LNCaP clone FGC (cell line): ENCODE data around the gene RGMA.
A peak's percentile ranks its signal among the peaks of the same experiment; 100 is the strongest.

Experiments used
- DNase-seq: peaks from one replicate; pipeline ENCODE4 v3.0.0-alpha.2; 2011; ENCODE audit warnings: low read depth
- H3K4me3 ChIP-seq: 2 replicates; pipeline ENCODE4 v1.5.1; 2011; ENCODE audit warnings: mild to moderate bottlenecking, low read depth, low read length, control low read depth
- TF ChIP-seq, protein P1 (sequence below): IDR thresholded peaks from 2 replicates; pipeline ENCODE4 v1.5.1; 2012; ENCODE audit warnings: mild to moderate bottlenecking; ENCODE audit not compliant: control insufficient read depth, insufficient read depth; ENCODE audit errors: extremely low read depth

Gene RGMA

DNA sequence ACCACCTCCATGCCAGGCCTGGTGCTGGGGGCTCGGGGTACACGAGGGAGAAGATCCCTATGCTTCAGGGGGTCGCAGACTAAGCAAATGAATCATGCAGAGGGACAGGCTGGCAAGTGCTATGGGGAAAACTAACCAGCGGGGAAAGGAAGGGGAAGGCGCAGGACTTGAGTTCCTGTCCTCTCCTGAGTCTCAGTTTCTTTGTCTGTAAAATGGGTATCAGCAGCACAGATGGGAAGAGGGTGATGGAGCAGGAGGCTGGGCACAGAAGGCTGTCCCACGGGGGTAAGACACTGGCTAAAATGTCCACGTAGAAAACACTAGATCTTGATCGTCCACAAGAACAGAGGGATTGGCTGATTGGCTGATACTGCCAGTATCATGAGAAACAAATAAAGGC is 39.8 kb downstream of the RGMA start:
- DNase-seq: no peak
- TF ChIP-seq, protein P1, sequence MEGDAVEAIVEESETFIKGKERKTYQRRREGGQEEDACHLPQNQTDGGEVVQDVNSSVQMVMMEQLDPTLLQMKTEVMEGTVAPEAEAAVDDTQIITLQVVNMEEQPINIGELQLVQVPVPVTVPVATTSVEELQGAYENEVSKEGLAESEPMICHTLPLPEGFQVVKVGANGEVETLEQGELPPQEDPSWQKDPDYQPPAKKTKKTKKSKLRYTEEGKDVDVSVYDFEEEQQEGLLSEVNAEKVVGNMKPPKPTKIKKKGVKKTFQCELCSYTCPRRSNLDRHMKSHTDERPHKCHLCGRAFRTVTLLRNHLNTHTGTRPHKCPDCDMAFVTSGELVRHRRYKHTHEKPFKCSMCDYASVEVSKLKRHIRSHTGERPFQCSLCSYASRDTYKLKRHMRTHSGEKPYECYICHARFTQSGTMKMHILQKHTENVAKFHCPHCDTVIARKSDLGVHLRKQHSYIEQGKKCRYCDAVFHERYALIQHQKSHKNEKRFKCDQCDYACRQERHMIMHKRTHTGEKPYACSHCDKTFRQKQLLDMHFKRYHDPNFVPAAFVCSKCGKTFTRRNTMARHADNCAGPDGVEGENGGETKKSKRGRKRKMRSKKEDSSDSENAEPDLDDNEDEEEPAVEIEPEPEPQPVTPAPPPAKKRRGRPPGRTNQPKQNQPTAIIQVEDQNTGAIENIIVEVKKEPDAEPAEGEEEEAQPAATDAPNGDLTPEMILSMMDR: no peak
- no peak overlapping the region for H3K4me3 ChIP-seq

DNA sequence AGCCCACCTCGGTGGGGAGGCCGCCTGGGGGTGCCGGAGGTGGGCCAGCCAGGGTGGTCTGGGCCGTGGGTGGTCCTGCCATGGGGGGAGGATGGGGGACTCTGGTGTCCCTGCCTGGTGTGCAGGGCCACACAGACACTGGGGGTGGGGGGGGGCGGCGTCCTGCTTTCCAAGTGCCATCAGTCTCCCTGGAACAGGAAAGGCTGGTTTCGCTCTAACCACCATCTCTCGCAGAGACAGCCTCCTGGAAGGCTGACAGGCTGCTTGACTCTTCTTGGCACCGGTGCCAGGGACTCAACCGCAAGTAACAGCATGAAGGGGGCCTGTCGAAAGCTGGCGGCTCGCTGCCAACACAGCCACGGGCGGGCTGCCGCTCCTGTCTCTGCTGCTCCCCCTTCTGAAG is 40.3 kb downstream of the RGMA start:
- TF ChIP-seq, protein P1: no peak
- DNase-seq: peak; percentile 41

DNA sequence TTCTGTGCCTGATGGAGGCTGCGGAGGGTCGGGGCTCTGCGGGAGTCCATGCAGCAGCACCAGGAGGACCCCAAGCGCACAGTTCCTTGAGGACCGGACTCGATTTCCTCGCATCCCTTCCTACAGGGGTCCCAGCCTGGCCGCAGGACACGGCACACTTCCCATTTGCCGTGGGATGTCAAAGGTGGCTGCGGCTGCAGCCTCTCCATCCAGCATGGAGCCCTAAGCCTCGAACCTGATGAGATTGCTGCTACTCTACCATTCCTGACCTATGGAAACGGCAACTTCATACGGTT is 40.6 kb downstream of the RGMA start:
- DNase-seq: no peak
- no peak overlapping the region for H3K4me3 ChIP-seq
- TF ChIP-seq, protein P1: no peak

More for the DNA sequence above, 40.3 kb downstream of the RGMA start:
- H3K4me3 ChIP-seq: no peak overlapping the region

DNA sequence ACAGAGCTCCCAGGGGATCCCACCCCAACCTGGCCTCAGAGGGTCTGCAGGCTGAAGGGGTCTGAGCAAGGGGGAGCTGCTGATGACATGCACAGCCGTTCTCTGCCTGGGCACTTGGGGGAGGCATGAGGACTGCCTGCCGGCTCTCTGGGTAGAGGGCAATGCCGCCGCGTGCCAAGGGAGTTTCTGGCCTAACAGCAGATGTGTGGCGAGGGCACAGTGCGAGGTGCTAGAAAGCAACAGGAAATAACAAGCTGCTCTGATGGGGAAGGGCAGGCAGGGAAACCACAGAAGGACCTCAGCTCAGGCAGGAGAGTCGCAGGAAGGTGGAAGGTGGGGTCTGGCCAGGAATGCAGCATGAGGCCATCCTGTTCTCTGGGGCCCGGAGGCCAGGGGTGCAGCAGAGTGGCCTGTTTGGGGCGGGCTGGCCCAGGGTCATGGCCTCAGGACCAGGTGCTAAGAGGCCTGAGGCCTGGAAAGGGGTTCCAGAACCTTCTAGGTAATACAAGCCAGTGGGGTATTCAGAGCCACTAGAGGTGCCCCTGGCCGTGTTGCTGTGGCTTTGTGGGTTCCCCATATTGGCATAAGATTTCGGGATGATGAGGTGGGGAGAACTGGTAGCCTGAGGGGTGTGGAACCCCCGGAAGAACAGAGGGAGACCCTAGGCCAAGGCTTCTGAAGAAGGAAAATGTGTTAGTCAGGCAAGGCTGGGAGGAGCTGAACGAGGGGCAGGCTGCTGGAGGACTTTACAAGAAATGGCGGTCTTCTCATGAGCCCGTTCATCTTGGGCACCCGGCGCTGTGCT is 41.2 kb downstream of the RGMA start:
- TF ChIP-seq, protein P1: no peak
- no peak overlapping the region for H3K4me3 ChIP-seq
- no peak for DNase-seq

DNA sequence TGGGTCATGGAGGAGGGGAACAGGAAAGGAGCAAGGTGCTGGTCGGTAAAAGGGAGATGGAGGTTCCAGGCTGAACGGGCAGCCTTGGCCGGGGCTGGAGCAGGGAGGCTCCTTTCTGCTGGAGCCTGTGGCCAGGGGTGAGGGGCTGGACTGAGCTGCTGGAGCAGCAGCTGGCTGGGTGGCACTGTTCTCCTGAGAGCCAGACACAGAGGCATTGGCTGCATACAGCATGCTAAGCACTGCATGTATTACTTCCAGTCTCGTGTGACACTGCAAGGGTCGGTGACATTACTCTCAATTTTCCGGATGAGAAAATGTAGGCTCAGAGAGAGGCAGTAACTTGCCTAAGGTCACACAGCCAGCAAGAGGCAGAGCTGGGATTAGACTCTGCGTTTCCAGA is 42.3 kb downstream of the RGMA start:
- no peak for DNase-seq
- no peak overlapping the region for H3K4me3 ChIP-seq
- TF ChIP-seq, protein P1: no peak

DNA sequence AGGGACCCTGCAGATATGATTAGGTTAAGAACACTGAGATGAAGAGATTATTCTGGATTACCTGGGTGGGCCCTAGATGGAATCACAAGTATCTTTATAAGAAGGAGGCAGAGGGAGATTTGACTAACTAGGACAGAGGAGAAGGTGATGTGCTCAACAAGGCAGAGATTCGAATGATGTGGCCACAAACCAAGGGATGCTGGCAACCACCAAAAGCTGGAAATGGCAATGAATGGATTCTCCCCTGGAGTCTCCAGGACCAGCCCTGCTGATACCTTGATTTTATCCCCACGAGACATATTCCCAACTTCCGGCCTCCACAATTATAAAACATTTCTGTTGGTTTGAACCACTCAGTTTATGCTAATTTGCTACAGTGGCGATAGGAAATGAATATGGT is 42.9 kb downstream of the RGMA start:
- H3K4me3 ChIP-seq: no peak overlapping the region
- DNase-seq: no peak
- TF ChIP-seq, protein P1: no peak
